ENCODE results near the gene NT5M. TPM values are rescaled to one million over a fixed set of nuclear protein-coding genes. Genes with fewer than 3 reads are reported as not detected.

Gene NT5M
- total RNA-seq, 1 donor from 2014 or later: 1.5 TPM

GRCh38 chr17:17384961-17385360 is 81.8 kb downstream of the NT5M start:
- Histone ChIP-seq H3K27me3 (ENCODE audit: insufficient read depth, low read length) (peaks cover 32% of the 10 kb centered on the region), H3K27ac (ENCODE audit: low read depth, low read length) (no peak overlapping the region)
- no peak overlapping the region for H3K27ac Mint-ChIP-seq (ENCODE audit: unreplicated experiment)

GRCh38 chr17:17385491-17385890 is 82.3 kb downstream of the NT5M start:
- Histone ChIP-seq H2AFZ (ENCODE audit: low read depth, low read length) (no peak overlapping the region), H4K20me1 (ENCODE audit: insufficient read depth, low read length) (no peaks in the 10 kb centered on the region), H3K27ac (ENCODE audit: low read depth, low read length) (no peak overlapping the region), H3K4me1 (ENCODE audit: insufficient read depth, low read length) (no peaks in the 10 kb centered on the region), H3K36me3 (ENCODE audit: insufficient read depth, low read length) (no peaks in the 10 kb centered on the region), H3K79me2 (ENCODE audit: insufficient read depth, low read length) (no peaks in the 10 kb centered on the region), H3K27me3 (ENCODE audit: insufficient read depth, low read length) (peaks cover 27% of the 10 kb centered on the region), H3K9ac (ENCODE audit: low read length) (no peak overlapping the region), H3K4me2 (ENCODE audit: low read length) (no peak overlapping the region), H3K9me3 (ENCODE audit: insufficient read depth, low read depth, low read length) (no peaks in the 10 kb centered on the region), H3K4me3 (ENCODE audit: insufficient read depth, low read depth, low read length) (no peak overlapping the region)
- Mint-ChIP-seq H3K27ac (ENCODE audit: unreplicated experiment) (no peak overlapping the region), H3K27me3 (ENCODE audit: low read depth, unreplicated experiment) (peaks cover 38% of the 10 kb centered on the region), H3K9me3 (ENCODE audit: unreplicated experiment) (no peaks in the 10 kb centered on the region), H3K4me1 (ENCODE audit: low read depth, unreplicated experiment) (peaks cover 1% of the 10 kb centered on the region), H3K36me3 (ENCODE audit: low read depth, unreplicated experiment) (no peaks in the 10 kb centered on the region), H3K4me3 (ENCODE audit: unreplicated experiment) (no peak overlapping the region)
- DNase-seq (ENCODE audit: low read depth) (no peak), FAIRE-seq (no peak)
- TF ChIP-seq EZH2 (IDR thresholded peaks at IDR 0.05; ENCODE audit: insufficient read depth, low read length): no peak
- TF ChIP-seq, protein P1, sequence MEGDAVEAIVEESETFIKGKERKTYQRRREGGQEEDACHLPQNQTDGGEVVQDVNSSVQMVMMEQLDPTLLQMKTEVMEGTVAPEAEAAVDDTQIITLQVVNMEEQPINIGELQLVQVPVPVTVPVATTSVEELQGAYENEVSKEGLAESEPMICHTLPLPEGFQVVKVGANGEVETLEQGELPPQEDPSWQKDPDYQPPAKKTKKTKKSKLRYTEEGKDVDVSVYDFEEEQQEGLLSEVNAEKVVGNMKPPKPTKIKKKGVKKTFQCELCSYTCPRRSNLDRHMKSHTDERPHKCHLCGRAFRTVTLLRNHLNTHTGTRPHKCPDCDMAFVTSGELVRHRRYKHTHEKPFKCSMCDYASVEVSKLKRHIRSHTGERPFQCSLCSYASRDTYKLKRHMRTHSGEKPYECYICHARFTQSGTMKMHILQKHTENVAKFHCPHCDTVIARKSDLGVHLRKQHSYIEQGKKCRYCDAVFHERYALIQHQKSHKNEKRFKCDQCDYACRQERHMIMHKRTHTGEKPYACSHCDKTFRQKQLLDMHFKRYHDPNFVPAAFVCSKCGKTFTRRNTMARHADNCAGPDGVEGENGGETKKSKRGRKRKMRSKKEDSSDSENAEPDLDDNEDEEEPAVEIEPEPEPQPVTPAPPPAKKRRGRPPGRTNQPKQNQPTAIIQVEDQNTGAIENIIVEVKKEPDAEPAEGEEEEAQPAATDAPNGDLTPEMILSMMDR (IDR thresholded peaks at IDR 0.05; ENCODE audit: insufficient read depth, low read depth, low read length): no peak

More at GRCh38 chr17:17384961-17385360, 81.8 kb downstream of the NT5M start:
- Mint-ChIP-seq H3K27me3 (ENCODE audit: low read depth, unreplicated experiment) (peaks cover 37% of the 10 kb centered on the region), H3K9me3 (ENCODE audit: unreplicated experiment) (no peaks in the 10 kb centered on the region), H3K4me1 (ENCODE audit: low read depth, unreplicated experiment) (peaks cover 1% of the 10 kb centered on the region), H3K36me3 (ENCODE audit: low read depth, unreplicated experiment) (no peaks in the 10 kb centered on the region), H3K4me3 (ENCODE audit: unreplicated experiment) (no peak overlapping the region)
- H3K36me3 ChIP-seq (ENCODE audit: insufficient read depth, low read length): no peaks in the 10 kb centered on the region
- H2AFZ ChIP-seq (ENCODE audit: low read depth, low read length): no peak overlapping the region
- TF ChIP-seq, protein P1 (IDR thresholded peaks at IDR 0.05; ENCODE audit: insufficient read depth, low read depth, low read length): no peak
- no peak overlapping the region for H3K9ac ChIP-seq (ENCODE audit: low read length)
- no peak overlapping the region for H3K4me2 ChIP-seq (ENCODE audit: low read length)
- no peaks in the 10 kb centered on the region for H3K9me3 ChIP-seq (ENCODE audit: insufficient read depth, low read depth, low read length)
- no peaks in the 10 kb centered on the region for H3K79me2 ChIP-seq (ENCODE audit: insufficient read depth, low read length)
- no peaks in the 10 kb centered on the region for H4K20me1 ChIP-seq (ENCODE audit: insufficient read depth, low read length)
- FAIRE-seq (no peak), DNase-seq (ENCODE audit: low read depth) (no peak)
- H3K4me1 ChIP-seq (ENCODE audit: insufficient read depth, low read length): no peaks in the 10 kb centered on the region
- no peak overlapping the region for H3K4me3 ChIP-seq (ENCODE audit: insufficient read depth, low read depth, low read length)

DNA sequence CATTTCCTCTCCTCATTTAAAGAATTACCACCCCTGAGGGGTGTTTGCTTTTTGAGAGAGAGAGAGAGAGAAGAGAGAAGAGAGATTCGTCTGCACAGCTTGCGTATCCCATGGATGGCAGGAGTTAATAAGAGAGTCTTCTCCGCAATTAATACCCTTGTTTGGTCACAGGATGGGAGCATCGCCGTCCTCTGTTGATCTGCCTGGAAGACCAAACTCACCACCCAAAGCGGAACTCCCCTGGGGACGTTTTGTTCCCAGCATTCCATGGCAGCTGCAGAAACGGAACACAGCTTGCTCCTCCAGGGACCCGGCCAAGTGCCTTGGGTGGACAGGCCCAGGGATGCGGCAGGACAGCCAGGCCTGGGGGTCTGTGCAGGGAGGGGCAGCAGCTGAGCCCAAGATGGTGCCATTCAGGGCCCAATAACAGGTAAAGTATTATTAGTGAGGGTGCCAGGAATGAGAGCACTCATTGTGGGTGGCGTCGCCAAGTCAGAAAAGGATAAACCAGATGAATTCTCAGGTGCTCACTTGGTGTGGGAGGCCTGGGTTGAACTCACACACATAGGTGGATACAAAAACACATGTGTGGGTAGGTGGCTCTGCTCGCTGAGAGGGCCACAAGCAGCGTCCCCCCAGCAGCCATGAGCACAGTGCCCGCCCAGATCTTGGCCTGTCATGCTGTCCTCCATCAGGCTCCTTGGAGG is 83.1 kb downstream of the NT5M start:
- Histone ChIP-seq H3K9ac (ENCODE audit: low read length) (no peak overlapping the region), H3K4me2 (ENCODE audit: low read length) (no peak overlapping the region), H4K20me1 (ENCODE audit: insufficient read depth, low read length) (no peaks in the 10 kb centered on the region), H3K27me3 (ENCODE audit: insufficient read depth, low read length) (peaks cover 19% of the 10 kb centered on the region), H3K27ac (ENCODE audit: low read depth, low read length) (no peak overlapping the region), H3K4me1 (ENCODE audit: insufficient read depth, low read length) (no peaks in the 10 kb centered on the region), H3K79me2 (ENCODE audit: insufficient read depth, low read length) (no peaks in the 10 kb centered on the region), H3K36me3 (ENCODE audit: insufficient read depth, low read length) (no peaks in the 10 kb centered on the region), H3K9me3 (ENCODE audit: insufficient read depth, low read depth, low read length) (no peaks in the 10 kb centered on the region), H3K4me3 (ENCODE audit: insufficient read depth, low read depth, low read length) (no peak overlapping the region), H2AFZ (ENCODE audit: low read depth, low read length) (no peak overlapping the region)
- DNase-seq (ENCODE audit: low read depth) (no peak), FAIRE-seq (no peak)
- Mint-ChIP-seq H3K27ac (ENCODE audit: unreplicated experiment) (no peak overlapping the region), H3K36me3 (ENCODE audit: low read depth, unreplicated experiment) (no peaks in the 10 kb centered on the region), H3K9me3 (ENCODE audit: unreplicated experiment) (no peaks in the 10 kb centered on the region), H3K4me1 (ENCODE audit: low read depth, unreplicated experiment) (peaks cover 1% of the 10 kb centered on the region), H3K4me3 (ENCODE audit: unreplicated experiment) (no peak overlapping the region), H3K27me3 (ENCODE audit: low read depth, unreplicated experiment) (peaks cover 35% of the 10 kb centered on the region)
- TF ChIP-seq, protein P1 (IDR thresholded peaks at IDR 0.05; ENCODE audit: insufficient read depth, low read depth, low read length): no peak
- TF ChIP-seq EZH2 (IDR thresholded peaks at IDR 0.05; ENCODE audit: insufficient read depth, low read length): no peak

Data from astrocyte (in vitro differentiated cells and primary cell).